ENCODE data around the gene ZNRF1. TPM values are rescaled to one million over a fixed set of nuclear protein-coding genes. Genes with fewer than 3 reads are reported as not detected.

ZNRF1 gene
- total RNA-seq, 1 donor from 2014 or later, result 26.8 TPM

- no peak for TF ChIP-seq CTCF (conservative IDR thresholded peaks at IDR 0.05; ENCODE audit: low read depth, low read length)
- no peak overlapping the region for H3K4me3 ChIP-seq (ENCODE audit: low read depth, low read length)
- DNase-seq (ENCODE audit: low read depth), result no peak
Measured at GRCh38 chr16:75064403-75065148, 65.8 kb downstream of the ZNRF1 start.

GRCh38 chr16:75065149-75065505, 66.3 kb downstream of the ZNRF1 start:
- H3K4me3 ChIP-seq (ENCODE audit: low read depth, low read length), result no peak overlapping the region
- DNase-seq (ENCODE audit: low read depth), result no peak
- TF ChIP-seq CTCF (conservative IDR thresholded peaks at IDR 0.05; ENCODE audit: low read depth, low read length), result no peak

- DNase-seq (ENCODE audit: low read depth), result no peak
- TF ChIP-seq CTCF (conservative IDR thresholded peaks at IDR 0.05; ENCODE audit: low read depth, low read length), result no peak
- H3K4me3 ChIP-seq (ENCODE audit: low read depth, low read length), result no peak overlapping the region
Measured at GRCh38 chr16:75065521-75066149, 66.8 kb downstream of the ZNRF1 start.

GRCh38 chr16:75066861-75067447, 68.1 kb downstream of the ZNRF1 start:
- no peak for DNase-seq (ENCODE audit: low read depth)
- no peak for TF ChIP-seq CTCF (conservative IDR thresholded peaks at IDR 0.05; ENCODE audit: low read depth, low read length)
- no peak overlapping the region for H3K4me3 ChIP-seq (ENCODE audit: low read depth, low read length)

GRCh38 chr16:75068085-75069031, 69.5 kb downstream of the ZNRF1 start:
- DNase-seq (ENCODE audit: low read depth), result no peak
- TF ChIP-seq CTCF (conservative IDR thresholded peaks at IDR 0.05; ENCODE audit: low read depth, low read length), result no peak
- H3K4me3 ChIP-seq (ENCODE audit: low read depth, low read length), result no peak overlapping the region

- no peak for TF ChIP-seq CTCF (conservative IDR thresholded peaks at IDR 0.05; ENCODE audit: low read depth, low read length)
- no peak overlapping the region for H3K4me3 ChIP-seq (ENCODE audit: low read depth, low read length)
- no peak for DNase-seq (ENCODE audit: low read depth)
Measured at GRCh38 chr16:75070012-75070841, 71.4 kb downstream of the ZNRF1 start.
